ENCODE results near the gene ACTL8. TPM values are rescaled to one million over a fixed set of nuclear protein-coding genes. Genes with fewer than 3 reads are reported as not detected.

Gene ACTL8
- total and polyA plus RNA-seq, 8 donors, result not detected

- no peak for FAIRE-seq
- intact Hi-C loops (cut with DNase I), result no loop called here
- no peak for DNase-seq
Measured at GRCh38 chr1:17816511-17816910, 61.4 kb downstream of the ACTL8 start.

GRCh38 chr1:17819129-17819802 is 64.1 kb downstream of the ACTL8 start:
- WGBS, 2 donors, result 48 to 52% methylated on average over 17 of the region's 17 CpGs
- DNase-seq, result no peak

More at GRCh38 chr1:17816511-17816910, 61.4 kb downstream of the ACTL8 start:
- Histone ChIP-seq H3K9me3 (no peaks in the 10 kb centered on the region), H3K27ac (no peak overlapping the region), H3K36me3 (no peaks in the 10 kb centered on the region), H3K27me3 (no peaks in the 10 kb centered on the region), H3K4me3 (no peak overlapping the region), H3K4me1 (no peaks in the 10 kb centered on the region)
- ATAC-seq, result no peak
- 78 to 83% methylated on average over 4 of the region's 4 CpGs for WGBS, 2 donors
- TF ChIP-seq CTCF (IDR thresholded peaks at IDR 0.05), result no peak

GRCh38 chr1:17820198-17820597 is 65.1 kb downstream of the ACTL8 start:
- Histone ChIP-seq H3K36me3 (no peaks in the 10 kb centered on the region), H3K4me1 (no peaks in the 10 kb centered on the region), H3K4me3 (no peak overlapping the region), H3K27ac (no peak overlapping the region), H3K9me3 (no peaks in the 10 kb centered on the region), H3K27me3 (no peaks in the 10 kb centered on the region)
- intact Hi-C loops (cut with DNase I), result no loop called here
- DNase-seq (no peak), ATAC-seq (no peak), FAIRE-seq (no peak)
- TF ChIP-seq CTCF (IDR thresholded peaks at IDR 0.05), result no peak
- 81% methylated on average over 8 of the region's 8 CpGs for WGBS, 2 donors

More at GRCh38 chr1:17819129-17819802, 64.1 kb downstream of the ACTL8 start:
- intact Hi-C loops (cut with DNase I), result no loop called here
- TF ChIP-seq CTCF (IDR thresholded peaks at IDR 0.05), result no peak
- ATAC-seq (no peak), FAIRE-seq (no peak)
- Histone ChIP-seq H3K4me1 (no peaks in the 10 kb centered on the region), H3K27ac (no peak overlapping the region), H3K4me3 (no peak overlapping the region), H3K36me3 (no peaks in the 10 kb centered on the region), H3K9me3 (no peaks in the 10 kb centered on the region), H3K27me3 (no peaks in the 10 kb centered on the region)

GRCh38 chr1:17822741-17823426 is 67.8 kb downstream of the ACTL8 start:
- intact Hi-C loops (cut with DNase I), result no loop called here
- H3K27me3 ChIP-seq, result no peaks in the 10 kb centered on the region
- no peak overlapping the region for H3K4me3 ChIP-seq
- DNase-seq, result no peak
- no peak for ATAC-seq
- no peak for FAIRE-seq
- no peak for TF ChIP-seq CTCF (IDR thresholded peaks at IDR 0.05)
- H3K27ac ChIP-seq, result no peak overlapping the region
- no peaks in the 10 kb centered on the region for H3K9me3 ChIP-seq
- H3K36me3 ChIP-seq, result no peaks in the 10 kb centered on the region
- 89 to 92% methylated on average over 22 of the region's 22 CpGs for WGBS, 2 donors
- no peaks in the 10 kb centered on the region for H3K4me1 ChIP-seq
